Stimulated activated CD4-positive, alpha-beta T cell treated with anti-CD3 and anti-CD28 coated beads, Interleukin-2, amount 100 ng/mL, for 4 hours (primary cell): ENCODE measurements around the gene FARP1.

Experiments
- DNase-seq: peaks from one replicate; pipeline ENCODE4 v3.0.0-alpha.2; 2020; ENCODE audit warnings: low read depth

The FARP1 gene

GRCh38 chr13:98288211-98288610, 145.3 kb downstream of the FARP1 start:
- DNase-seq = no peak

DNA sequence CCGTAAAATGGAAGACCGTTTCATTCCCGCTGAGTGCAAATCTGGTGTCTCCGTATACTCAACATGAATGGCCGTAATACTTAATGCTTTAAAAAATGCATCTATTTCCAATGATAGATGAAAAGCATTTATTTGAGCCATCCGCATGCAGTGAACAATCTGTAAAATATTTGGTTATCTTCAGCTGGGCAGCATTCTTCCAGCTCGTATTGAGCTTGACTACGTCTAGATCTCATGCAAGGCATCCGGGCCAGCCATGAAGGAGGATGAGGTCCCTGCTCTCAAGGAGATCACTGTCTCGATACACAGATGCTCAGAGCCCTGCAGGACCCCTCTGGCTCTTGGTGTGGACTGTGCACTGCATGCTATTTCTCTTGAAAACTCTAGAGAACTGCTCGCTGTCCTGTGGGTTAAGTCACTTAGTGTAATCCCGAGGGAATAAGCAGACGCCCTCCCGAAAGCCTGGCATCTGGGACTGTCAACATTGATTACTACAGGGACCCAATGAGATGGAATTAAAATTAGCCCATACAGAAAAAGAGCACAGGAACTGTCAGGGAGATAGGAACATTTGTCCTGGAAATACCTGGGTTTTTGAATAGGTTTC, 146.5 kb downstream of the FARP1 start:
- no peak for DNase-seq

DNA sequence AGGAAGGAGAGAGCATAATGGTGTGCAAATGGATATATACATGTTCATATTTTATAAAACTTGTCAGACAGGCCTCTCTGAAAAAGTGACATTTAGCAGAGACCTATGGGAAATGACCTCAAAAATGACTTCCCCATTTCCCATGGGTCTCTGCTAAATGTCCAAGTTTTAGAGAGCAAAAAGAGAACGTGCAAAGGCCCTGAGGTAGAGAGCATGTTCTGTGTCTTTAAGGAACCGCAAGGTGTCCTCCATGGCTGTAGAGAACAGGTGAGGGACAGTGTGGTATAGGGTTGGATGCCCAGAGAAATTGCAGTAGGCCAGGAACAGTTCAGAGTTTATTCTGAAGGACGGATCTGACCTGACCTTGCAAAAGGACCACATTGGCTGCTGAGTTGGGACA, 147.4 kb downstream of the FARP1 start:
- no peak for DNase-seq

DNA sequence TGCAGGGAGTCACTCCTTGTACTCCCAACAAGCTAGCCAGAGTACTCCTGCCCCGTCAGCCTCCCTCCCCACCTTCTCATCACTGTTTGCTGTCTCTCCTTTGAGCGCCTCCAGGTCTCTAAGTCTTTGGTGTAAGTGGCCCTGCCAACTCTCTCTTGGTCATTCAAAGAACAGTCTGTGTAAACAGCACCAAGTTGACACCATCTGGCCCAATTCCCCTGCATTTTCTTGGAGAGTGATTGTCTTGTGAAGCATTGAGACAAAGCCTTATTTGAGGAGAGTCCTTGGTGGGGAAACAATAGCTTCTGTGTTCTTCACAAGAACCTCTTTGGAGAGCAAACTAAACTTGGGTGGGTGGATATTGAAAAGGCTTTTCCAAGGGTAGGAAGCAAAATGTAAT, 148.8 kb downstream of the FARP1 start:
- DNase-seq = no peak

DNA sequence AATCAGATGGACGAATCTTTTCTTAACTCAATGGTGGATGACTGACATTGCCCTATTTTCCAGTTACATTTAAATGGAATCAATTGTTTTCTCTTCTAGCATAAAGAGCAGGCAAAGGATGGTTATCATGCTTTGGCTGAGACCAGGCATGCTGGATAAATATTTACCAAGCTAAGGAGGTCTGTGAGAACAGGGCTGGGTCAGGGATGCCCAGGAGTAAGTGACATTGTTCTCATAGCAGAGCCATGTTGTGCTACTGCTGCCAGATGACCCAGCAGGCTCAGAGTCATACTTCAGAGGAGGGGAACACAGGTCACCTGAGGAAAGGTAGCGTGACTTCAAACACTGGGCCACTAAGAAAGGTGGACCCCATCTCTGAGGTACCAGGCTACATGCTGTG, 150.2 kb downstream of the FARP1 start:
- no peak for DNase-seq

DNA sequence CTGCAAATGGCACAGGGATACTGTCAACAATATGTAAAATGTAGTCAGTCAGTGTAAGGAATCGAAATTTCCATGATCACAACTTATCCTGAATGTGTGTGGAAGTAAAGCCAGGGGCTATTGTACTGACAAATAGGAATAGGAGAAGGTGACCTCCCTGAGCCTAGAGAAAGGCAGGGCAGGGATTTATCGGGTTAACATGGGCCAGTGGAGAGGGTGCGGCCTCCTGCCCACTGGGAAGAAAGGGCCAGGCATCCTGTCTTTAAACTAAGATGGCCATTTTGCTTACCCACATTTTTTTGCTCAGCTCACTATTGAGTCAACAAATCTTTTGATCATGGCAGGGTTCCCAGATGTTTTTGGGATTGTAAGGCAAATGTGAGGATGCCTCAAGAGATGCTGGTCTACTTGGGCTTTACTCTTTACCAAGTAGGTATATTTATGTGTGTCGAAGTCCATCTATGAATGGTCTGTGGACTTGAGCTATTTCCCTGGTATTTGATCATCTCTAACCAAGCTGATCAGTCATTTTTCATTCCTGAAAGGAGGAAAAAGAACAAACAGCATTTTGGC, 150.8 kb downstream of the FARP1 start:
- no peak for DNase-seq

- DNase-seq = no peak
Measured at GRCh38 chr13:98295371-98295770, 152.5 kb downstream of the FARP1 start.

DNA sequence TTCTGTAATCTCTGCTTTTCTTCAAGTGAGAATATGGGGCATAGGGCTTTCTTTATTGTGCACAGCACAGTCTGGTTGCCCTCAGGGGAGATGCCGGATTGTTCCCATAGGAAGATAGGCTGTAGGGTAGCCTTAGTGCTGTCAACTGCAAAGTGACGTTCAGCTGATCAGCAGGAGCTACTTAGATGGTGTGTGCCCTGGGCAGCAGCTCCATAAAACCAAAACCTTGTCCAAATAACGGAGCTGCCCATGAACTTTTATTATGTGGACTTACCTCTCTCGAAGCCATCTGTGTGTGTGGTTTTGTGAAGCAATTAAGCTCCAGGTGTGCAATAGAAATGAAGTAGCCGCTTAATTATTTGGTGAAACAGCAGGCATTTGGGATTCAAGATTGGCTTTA, 154.2 kb downstream of the FARP1 start:
- no peak for DNase-seq

DNA sequence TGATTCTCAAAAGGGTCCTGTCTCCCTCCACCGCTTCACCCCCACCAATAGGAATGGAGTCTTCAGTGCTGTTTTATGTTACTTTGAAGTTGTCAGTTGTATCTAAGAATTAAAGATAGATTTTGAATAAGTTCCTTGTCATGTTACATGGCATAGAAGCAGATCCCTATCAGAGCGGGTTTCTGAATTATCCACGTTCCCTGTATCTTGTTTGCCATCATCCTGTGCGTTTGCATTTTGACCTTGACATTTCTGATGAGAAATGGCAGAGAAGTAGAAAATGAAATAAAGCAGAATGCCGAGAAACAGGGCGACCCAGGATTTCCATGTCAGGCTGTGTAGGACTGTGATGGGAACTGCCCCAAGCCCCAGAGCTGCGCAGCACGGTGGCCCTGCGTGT, 154.9 kb downstream of the FARP1 start:
- no peak for DNase-seq

GRCh38 chr13:98298599-98298998, 155.7 kb downstream of the FARP1 start:
- no peak for DNase-seq

- DNase-seq = no peak
Measured at GRCh38 chr13:98299235-98299965, 156.5 kb downstream of the FARP1 start.

GRCh38 chr13:98299966-98300350, 157.1 kb downstream of the FARP1 start:
- no peak for DNase-seq

GRCh38 chr13:98300956-98301641, 158.2 kb downstream of the FARP1 start:
- no peak for DNase-seq

GRCh38 chr13:98301721-98302120, 158.8 kb downstream of the FARP1 start:
- no peak for DNase-seq

DNA sequence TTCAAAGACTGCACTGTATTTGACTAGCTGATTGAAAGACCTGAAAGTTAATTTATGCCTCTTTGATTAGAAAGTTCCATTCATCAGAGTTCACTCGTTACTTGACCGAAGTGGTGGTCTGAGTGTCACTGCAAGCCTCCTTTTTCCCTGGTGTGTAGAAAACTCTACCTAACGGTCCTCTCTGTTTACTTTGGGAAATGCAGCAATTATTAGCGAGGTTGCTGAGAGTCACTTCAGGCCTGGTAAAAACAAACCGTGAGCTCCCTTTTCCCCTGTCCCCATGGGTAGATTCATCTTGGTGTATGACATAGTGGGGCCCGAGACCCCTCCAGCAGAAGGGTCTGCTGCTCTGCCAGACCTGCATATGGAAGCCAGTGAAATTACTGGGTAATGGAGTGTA, 161.0 kb downstream of the FARP1 start:
- DNase-seq = no peak

- DNase-seq = no peak
Measured at GRCh38 chr13:98305670-98306069, 162.8 kb downstream of the FARP1 start.

DNA sequence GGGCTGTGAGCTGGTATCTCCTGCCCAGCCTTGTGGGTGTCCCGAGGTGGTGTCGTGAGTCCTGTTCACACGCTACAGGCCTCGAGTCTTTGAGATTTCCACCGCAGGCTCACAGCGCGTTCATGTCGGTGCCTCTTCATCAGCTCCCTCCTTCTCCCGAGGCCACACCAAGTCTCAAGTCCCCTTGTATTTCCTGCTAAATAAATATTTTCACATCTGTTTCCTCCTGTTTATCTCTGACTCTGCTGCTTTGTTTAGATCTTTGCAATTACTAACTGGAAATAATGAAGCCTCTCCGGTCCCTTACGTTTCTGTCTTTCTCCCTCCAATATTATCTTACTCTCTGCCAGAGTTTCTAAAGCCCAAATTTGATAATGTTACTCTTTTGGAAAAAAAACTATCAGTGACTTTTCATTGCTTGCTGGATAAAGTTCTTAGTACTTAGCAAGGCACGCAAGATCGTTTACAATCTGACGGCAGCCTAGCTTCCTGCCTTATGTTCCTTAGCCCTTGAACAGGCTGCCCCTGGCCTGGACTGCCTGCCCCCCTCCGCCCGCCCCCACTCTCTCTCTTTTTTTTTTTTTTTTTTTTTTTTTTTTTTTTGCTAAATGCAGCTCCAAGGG, 164.7 kb downstream of the FARP1 start:
- no peak for DNase-seq

DNA sequence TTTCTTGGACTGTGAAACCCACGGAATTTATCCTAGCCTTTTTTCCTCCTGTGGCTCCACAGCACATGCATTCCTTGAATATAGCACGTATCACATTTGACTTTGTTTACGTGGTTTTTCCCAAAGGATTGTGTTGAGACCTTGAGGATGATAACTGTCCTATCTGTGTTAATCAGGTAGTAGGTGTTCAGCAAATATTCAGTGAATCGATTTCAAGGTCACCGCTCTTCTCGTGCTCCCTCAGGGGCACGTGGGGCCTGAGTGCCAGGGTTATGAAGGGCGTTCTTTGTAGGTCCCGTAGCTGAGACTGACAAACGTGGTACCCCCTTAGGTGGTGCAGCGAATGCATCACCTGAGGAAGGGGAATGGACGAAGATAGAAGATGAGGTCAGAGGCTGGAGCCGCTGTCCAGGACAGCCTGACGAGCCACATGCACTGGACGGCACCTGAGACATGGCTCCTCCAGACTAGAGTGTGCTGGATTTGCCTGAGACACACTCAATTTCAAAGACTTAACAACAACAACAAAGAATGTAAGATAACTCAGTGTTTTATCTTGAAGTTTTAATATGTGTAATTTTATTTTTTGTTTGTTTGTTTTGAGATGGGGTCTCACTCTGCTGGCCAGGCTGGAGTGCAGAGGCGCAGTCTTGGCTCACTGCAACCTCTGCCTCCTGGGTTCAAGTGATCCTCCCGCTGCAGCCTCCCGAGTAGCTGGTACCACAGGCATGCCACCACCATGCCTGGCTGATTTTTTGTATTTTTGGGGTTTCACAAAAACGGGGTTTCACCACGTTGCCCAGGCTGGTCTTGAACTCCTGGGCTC, 165.4 kb downstream of the FARP1 start:
- DNase-seq = no peak

DNA sequence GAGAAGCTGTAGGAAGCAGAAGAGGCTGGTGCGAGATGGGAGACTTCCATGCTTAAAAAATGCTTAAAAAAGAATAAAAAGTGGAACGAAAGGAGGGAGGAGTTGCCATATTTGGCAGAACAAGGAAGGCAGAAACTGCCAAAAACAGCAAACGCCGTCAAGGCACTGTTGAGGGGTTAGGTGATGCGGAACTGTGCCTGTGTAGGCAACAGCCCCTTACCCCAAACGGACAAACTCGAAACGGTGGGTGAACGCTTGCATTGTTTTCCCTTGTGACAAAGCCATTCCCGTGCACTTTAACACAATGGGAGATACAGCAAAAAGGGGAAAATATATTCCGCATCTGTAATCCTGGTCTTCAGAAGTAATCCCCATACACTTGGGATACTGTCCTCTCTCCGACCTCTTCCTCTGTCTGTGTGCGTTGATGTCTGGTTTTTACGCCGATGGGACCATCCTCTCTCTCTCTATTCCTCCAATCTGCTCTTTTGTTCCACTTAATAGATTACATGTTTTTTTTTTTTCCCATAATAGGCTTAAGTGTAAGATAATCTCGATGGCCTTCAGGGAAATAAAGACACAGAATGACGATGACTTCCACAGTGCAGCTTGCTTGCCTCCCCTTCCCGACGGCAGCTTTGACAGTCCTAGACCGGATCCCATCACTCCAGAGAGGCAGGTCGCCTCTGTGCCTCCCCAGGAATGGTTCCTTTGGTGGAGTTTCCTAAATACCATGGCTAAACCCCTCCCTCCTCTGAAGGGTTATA, 166.9 kb downstream of the FARP1 start:
- DNase-seq = no peak

DNA sequence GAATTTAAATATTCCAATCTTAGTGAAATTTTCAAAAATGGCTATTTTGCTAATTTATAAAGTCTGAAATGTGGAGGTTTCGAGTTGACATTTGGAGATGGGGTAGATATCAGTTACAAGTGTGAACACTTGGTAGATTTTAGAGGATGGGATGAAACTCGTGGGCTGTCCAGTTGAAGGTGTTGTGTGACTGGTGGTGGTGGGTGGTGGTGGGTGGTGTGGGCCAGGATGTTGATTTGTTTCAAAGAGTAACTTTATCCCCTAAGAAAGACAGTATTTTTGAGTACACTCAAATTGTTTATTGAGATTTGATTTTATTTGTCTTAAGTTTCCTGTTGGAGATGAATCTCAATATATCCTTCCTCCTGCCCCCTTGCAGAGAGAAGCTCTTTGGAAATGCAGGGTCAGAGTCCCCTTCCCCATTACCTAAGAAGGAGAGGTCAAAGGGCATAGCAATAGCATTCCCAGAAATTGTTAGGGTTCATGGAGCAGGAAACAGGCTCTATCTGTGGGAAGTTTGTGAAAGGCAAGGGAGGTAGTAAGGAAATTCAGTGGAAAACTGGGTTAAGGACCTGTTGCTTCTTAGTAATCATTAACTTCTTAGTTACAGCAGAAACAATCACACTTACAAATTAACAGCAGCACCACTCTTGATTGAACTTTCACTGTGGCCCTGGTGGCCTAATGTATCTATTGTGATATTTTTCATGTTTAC, 167.7 kb downstream of the FARP1 start:
- DNase-seq = no peak
